ENCODE measurements around the gene TNNI2. TPM values are rescaled to one million over a fixed set of nuclear protein-coding genes. Genes with fewer than 3 reads are reported as not detected.

Gene TNNI2
- total RNA-seq, 4 donors from 2014 or later: 1.0 TPM; not detected in 3

DNA sequence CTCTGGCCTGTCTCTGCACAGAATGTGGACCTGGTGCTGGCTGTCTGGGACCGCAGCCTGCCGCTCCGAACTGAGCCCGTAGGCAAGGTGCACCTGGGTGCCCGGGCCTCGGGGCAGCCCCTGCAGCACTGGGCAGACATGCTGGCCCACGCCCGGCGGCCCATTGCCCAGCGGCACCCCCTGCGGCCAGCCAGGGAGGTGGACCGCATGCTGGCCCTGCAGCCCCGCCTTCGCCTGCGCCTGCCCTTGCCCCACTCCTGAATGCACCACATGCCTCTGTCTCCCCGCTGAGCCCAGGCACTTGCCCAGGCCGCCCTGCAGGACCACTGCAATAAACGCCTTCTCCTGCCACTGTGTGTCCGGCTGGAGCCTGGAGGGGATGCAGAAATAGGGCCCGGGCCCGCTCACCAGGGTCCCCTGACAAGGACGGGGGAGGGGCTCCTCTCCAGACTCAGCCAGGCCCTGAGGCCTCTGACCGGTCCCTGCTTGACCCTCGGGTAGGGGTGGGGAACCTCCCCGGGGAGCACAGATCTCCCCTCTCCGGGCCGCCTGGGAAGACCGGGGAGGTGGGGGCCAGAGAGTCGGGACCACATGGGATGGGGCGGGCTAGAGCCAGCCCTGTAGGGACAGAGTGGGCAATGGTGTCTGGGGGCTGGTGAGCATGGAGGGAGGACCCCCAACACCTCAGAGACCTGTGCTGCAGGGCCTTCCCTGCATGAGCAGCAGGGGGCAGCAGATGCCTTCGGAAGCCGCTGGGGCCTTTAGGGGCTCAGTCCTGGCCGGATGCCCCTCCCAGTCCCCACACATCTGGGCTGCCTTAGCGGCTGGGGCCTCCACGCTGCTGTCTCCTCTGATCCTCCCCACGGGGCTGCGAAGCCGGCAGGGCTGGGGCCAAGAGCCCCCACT lies 1.4 kb upstream of the TNNI2 start:
- peaks cover 0 to 18% (median 3%) of the 10 kb centered on the region in 3 donors for H3K4me1 ChIP-seq
- no peak overlapping the region for H3K27ac ChIP-seq
- no CpG with 5 or more reads among the region's 38 CpGs for WGBS, 2 donors (ENCODE audit: low coverage in 1 of 2)
- peak; percentile 34 for ATAC-seq
- H3K4me3 ChIP-seq: no peak overlapping the region
- no peaks in the 10 kb centered on the region for H3K9me3 ChIP-seq
- no peaks in the 10 kb centered on the region for H3K36me3 ChIP-seq
- no peak for TF ChIP-seq POLR2A (IDR thresholded peaks at IDR 0.05)
- TF ChIP-seq, protein P1, sequence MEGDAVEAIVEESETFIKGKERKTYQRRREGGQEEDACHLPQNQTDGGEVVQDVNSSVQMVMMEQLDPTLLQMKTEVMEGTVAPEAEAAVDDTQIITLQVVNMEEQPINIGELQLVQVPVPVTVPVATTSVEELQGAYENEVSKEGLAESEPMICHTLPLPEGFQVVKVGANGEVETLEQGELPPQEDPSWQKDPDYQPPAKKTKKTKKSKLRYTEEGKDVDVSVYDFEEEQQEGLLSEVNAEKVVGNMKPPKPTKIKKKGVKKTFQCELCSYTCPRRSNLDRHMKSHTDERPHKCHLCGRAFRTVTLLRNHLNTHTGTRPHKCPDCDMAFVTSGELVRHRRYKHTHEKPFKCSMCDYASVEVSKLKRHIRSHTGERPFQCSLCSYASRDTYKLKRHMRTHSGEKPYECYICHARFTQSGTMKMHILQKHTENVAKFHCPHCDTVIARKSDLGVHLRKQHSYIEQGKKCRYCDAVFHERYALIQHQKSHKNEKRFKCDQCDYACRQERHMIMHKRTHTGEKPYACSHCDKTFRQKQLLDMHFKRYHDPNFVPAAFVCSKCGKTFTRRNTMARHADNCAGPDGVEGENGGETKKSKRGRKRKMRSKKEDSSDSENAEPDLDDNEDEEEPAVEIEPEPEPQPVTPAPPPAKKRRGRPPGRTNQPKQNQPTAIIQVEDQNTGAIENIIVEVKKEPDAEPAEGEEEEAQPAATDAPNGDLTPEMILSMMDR (IDR thresholded peaks at IDR 0.05): peak in 3 of 4 experiments; percentile 81 to 93 (median 82)
- H3K27me3 ChIP-seq: peaks cover 12% of the 10 kb centered on the region

DNA sequence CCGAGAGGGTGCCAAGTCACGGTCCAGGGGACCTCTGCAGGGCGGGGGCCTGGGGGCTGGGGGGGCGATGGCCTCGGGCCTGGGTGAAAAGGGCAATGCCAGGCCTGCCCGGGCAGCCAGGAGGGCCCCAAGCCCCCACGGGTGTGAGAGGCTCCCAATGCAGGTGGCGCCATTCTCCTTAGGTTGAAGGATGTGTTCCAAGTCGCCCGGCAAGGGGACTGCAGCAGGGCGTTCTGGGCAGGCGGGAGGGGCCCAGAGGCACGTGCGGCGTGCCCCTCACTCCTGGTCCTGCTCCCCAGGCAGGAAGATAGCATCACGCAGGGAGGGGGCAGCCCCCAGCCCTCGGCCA lies 730 bp upstream of the TNNI2 start:
- no peak overlapping the region for H3K4me3 ChIP-seq
- no peaks in the 10 kb centered on the region for H3K36me3 ChIP-seq
- TF ChIP-seq EP300 (IDR thresholded peaks at IDR 0.05) (no peak), POLR2AphosphoS5 (IDR thresholded peaks at IDR 0.05) (no peak), POLR2A (IDR thresholded peaks at IDR 0.05) (no peak)
- TF ChIP-seq, protein P1 (IDR thresholded peaks at IDR 0.05): peak in 1 of 4 experiments; percentile 9
- H3K27ac ChIP-seq: no peak overlapping the region
- ATAC-seq: no peak
- H3K9me3 ChIP-seq: no peaks in the 10 kb centered on the region
- H3K27me3 ChIP-seq: peaks cover 10% of the 10 kb centered on the region
- no CpG with 5 or more reads among the region's 17 CpGs for WGBS, 2 donors (ENCODE audit: low coverage in 1 of 2)
- peaks cover 0 to 13% (median 0%) of the 10 kb centered on the region in 3 donors for H3K4me1 ChIP-seq

DNA sequence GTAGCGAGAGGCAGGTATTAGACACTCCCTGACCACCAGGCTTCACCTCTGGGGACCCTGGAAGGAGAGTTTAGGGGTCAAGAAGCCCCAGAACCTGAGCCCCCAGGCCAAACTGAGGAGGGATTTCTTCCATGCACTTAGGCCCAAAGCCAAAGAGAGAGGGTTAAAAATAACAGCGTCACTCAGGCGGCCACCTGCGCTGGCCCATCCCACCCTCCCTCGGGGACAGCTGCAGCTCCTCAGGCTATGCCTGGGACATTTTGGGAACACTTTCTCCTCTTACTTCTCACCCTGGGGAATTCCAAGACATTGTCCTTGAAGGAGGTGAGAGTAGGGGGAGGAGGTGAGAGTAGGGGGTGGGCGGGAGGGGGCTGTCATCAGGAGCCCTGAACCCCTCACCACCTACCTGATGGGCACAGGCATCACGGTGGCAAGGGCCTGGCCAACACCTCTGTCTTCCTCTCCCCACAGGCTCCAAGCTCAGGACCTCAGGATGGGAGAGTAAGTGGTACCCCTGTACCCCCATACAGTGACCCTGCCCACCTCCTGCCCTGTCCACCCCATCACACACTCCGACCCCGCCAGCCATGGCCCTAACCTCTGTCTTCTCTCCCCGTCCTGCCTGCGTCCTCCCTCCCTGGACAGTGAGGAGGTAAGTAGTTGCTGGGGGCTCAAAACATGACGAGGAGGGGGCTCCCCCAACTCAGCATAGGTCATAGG lies 583 bp downstream of the TNNI2 start:
- no peak for ATAC-seq
- TF ChIP-seq EP300 (IDR thresholded peaks at IDR 0.05) (no peak), POLR2A (IDR thresholded peaks at IDR 0.05) (no peak), POLR2AphosphoS5 (IDR thresholded peaks at IDR 0.05) (no peak)
- TF ChIP-seq, protein P1 (IDR thresholded peaks at IDR 0.05): no peak
- WGBS, 2 donors (ENCODE audit: low coverage in 1 of 2): 40 to 80% methylated on average over 1 of the region's 12 CpGs

DNA sequence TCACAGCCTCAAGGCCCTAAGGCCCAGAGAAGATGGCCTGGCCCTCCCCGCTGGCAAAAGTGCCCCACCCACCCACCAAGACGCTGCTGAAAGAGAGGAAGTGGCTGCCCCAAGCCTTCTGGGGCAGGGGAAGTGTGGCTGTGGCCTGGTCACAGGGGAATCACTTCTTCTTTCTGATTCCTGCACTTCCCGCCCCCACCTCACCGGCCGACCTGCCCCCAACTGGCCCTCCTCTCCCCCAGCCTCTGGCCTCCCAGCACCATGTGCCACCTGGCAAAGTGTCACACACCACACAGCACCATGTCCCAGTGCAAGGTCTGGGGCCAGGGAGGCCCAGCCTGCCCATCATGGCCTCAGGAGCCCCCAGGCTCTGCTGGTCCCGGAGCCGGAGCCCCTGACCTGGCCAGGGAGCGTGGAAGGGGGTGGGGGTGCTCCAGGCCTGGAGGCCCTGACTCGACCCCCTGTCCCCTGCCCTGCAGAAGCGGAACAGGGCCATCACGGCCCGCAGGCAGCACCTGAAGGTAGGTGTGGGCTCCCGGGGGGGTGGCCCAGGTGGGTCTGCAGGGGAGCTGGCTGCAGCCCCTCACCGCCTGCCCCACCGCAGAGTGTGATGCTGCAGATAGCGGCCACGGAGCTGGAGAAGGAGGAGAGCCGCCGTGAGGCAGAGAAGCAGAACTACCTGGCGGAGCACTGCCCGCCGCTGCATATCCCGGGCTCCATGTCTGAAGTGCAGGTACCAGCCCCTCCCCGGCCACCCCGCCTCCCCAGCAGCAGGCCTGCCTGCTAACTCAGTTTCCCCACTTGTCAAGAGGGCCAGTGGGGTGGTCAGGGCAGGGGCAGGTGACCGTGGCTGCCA lies 1.4 kb downstream of the TNNI2 start:
- 60 to 100% methylated on average over 2 to 3 of the region's 26 CpGs for WGBS, 2 donors (ENCODE audit: low coverage in 1 of 2)
- Histone ChIP-seq H3K36me3 (no peaks in the 10 kb centered on the region), H3K27ac (peak overlapping the region in 2 of 4 donors; percentile 37 to 56), H3K4me1 (peaks cover 0 to 27% (median 0%) of the 10 kb centered on the region in 3 donors), H3K9me3 (no peaks in the 10 kb centered on the region), H3K4me3 (peak overlapping the region in 1 of 2 donors; percentile 16), H3K27me3 (no peaks in the 10 kb centered on the region)
- no peak for TF ChIP-seq POLR2A (IDR thresholded peaks at IDR 0.05)
- no peak for TF ChIP-seq EP300 (IDR thresholded peaks at IDR 0.05)
- TF ChIP-seq, protein P1 (IDR thresholded peaks at IDR 0.05): no peak
- no peak for TF ChIP-seq POLR2AphosphoS5 (IDR thresholded peaks at IDR 0.05)
- ATAC-seq: peak; percentile 39

More for the DNA sequence above, 583 bp downstream of the TNNI2 start:
- Histone ChIP-seq H3K9me3 (no peaks in the 10 kb centered on the region), H3K27me3 (peaks cover 6% of the 10 kb centered on the region), H3K36me3 (no peaks in the 10 kb centered on the region), H3K4me3 (no peak overlapping the region), H3K27ac (peak overlapping the region in 1 of 4 donors; percentile 16), H3K4me1 (peaks cover 0 to 19% (median 0%) of the 10 kb centered on the region in 3 donors)

Measured in gastroesophageal sphincter (tissue), 4 donors.